Activated T-helper 17 cell treated with anti-CD3 and anti-CD28 coated beads, Interleukin-2, amount 50 U/mL, for 72 hours (primary cell): ENCODE measurements around the gene WNT5A. TPM values are rescaled to one million over a fixed set of nuclear protein-coding genes. Genes with fewer than 3 reads are reported as not detected.

Experiments used
- ATAC-seq: fragments of 150-1000 bp; cut with Tn5 transposase; replicated peaks from 2 replicates; pipeline ENCODE4 v1.10.0; 2021; ENCODE audit warnings: mild to moderate bottlenecking, moderate library complexity
- H3K27ac Mint-ChIP-seq: one replicate; pipeline ENCODE4 v1.8.0; 2022; ENCODE audit warnings: mixed read lengths
- H3K27me3 Mint-ChIP-seq: one replicate; pipeline ENCODE4 v1.8.0; 2022; ENCODE audit warnings: mixed read lengths
- H3K36me3 Mint-ChIP-seq: one replicate; pipeline ENCODE4 v1.8.0; 2022; ENCODE audit warnings: low read depth, mild to moderate bottlenecking, mixed read lengths
- H3K4me1 Mint-ChIP-seq: one replicate; pipeline ENCODE4 v1.8.0; 2022; ENCODE audit warnings: mixed read lengths
- H3K4me3 Mint-ChIP-seq: one replicate; pipeline ENCODE4 v1.8.0; 2022; ENCODE audit warnings: mild to moderate bottlenecking, mixed read lengths
- H3K9me3 Mint-ChIP-seq: one replicate; pipeline ENCODE4 v1.8.0; 2022; ENCODE audit warnings: mixed read lengths
- total RNA-seq, 2 donors: library from RNA; stranded (reverse); gene quantifications; one replicate each; pipeline ENCODE4 v1.2.3, GENCODE V29; 2022

WNT5A gene
- total RNA-seq, 2 donors from 2014 or later: not detected

- H3K27me3 Mint-ChIP-seq: peaks cover 3% of the 10 kb centered on the region
- no peaks in the 10 kb centered on the region for H3K36me3 Mint-ChIP-seq
- no peak overlapping the region for H3K27ac Mint-ChIP-seq
- ATAC-seq: no peak
- H3K4me3 Mint-ChIP-seq: no peak overlapping the region
- peaks cover 9% of the 10 kb centered on the region for H3K9me3 Mint-ChIP-seq
- H3K4me1 Mint-ChIP-seq: no peaks in the 10 kb centered on the region
These were observed 28.8 kb downstream of the WNT5A start for GRCh38 chr3:55458181-55458790.

GRCh38 chr3:55455915-55456314, 31.2 kb downstream of the WNT5A start:
- Mint-ChIP-seq H3K27me3 (peaks cover 2% of the 10 kb centered on the region), H3K9me3 (peaks cover 3% of the 10 kb centered on the region)
- ATAC-seq: no peak

GRCh38 chr3:55454611-55455010, 32.5 kb downstream of the WNT5A start:
- Mint-ChIP-seq H3K4me3 (no peak overlapping the region), H3K4me1 (no peaks in the 10 kb centered on the region), H3K9me3 (no peaks in the 10 kb centered on the region), H3K27ac (no peak overlapping the region), H3K36me3 (no peaks in the 10 kb centered on the region), H3K27me3 (peaks cover 4% of the 10 kb centered on the region)
- no peak for ATAC-seq

More at GRCh38 chr3:55455915-55456314, 31.2 kb downstream of the WNT5A start:
- H3K4me1 Mint-ChIP-seq: no peaks in the 10 kb centered on the region
- H3K27ac Mint-ChIP-seq: no peak overlapping the region
- no peak overlapping the region for H3K4me3 Mint-ChIP-seq
- H3K36me3 Mint-ChIP-seq: no peaks in the 10 kb centered on the region

- H3K9me3 Mint-ChIP-seq: no peaks in the 10 kb centered on the region
- H3K4me1 Mint-ChIP-seq: no peaks in the 10 kb centered on the region
- H3K4me3 Mint-ChIP-seq: no peak overlapping the region
- peaks cover 4% of the 10 kb centered on the region for H3K27me3 Mint-ChIP-seq
- no peak for ATAC-seq
- H3K36me3 Mint-ChIP-seq: no peaks in the 10 kb centered on the region
- no peak overlapping the region for H3K27ac Mint-ChIP-seq
These were observed 33.1 kb downstream of the WNT5A start for GRCh38 chr3:55453886-55454496.

- Mint-ChIP-seq H3K36me3 (no peaks in the 10 kb centered on the region), H3K27me3 (peaks cover 4% of the 10 kb centered on the region), H3K27ac (no peak overlapping the region), H3K4me3 (no peak overlapping the region), H3K9me3 (no peaks in the 10 kb centered on the region), H3K4me1 (no peaks in the 10 kb centered on the region)
- no peak for ATAC-seq
These were observed 34.2 kb downstream of the WNT5A start for GRCh38 chr3:55452886-55453285.

- H3K9me3 Mint-ChIP-seq: no peaks in the 10 kb centered on the region
- H3K27me3 Mint-ChIP-seq: peaks cover 4% of the 10 kb centered on the region
- no peaks in the 10 kb centered on the region for H3K4me1 Mint-ChIP-seq
- ATAC-seq: no peak
- no peaks in the 10 kb centered on the region for H3K36me3 Mint-ChIP-seq
- no peak overlapping the region for H3K27ac Mint-ChIP-seq
- no peak overlapping the region for H3K4me3 Mint-ChIP-seq
These were observed 37.6 kb downstream of the WNT5A start for GRCh38 chr3:55449527-55449926.

- Mint-ChIP-seq H3K36me3 (no peaks in the 10 kb centered on the region), H3K27me3 (peaks cover 4% of the 10 kb centered on the region), H3K9me3 (no peaks in the 10 kb centered on the region), H3K4me1 (no peaks in the 10 kb centered on the region), H3K4me3 (no peak overlapping the region), H3K27ac (no peak overlapping the region)
- ATAC-seq: no peak
These were observed 40.3 kb downstream of the WNT5A start for GRCh38 chr3:55446850-55447249.

- Mint-ChIP-seq H3K9me3 (no peaks in the 10 kb centered on the region), H3K4me3 (no peak overlapping the region), H3K36me3 (no peaks in the 10 kb centered on the region), H3K27me3 (no peaks in the 10 kb centered on the region), H3K27ac (no peak overlapping the region), H3K4me1 (no peaks in the 10 kb centered on the region)
- no peak for ATAC-seq
These were observed 41.6 kb downstream of the WNT5A start for GRCh38 chr3:55445551-55445950.

- no peak for ATAC-seq
- H3K4me3 Mint-ChIP-seq: no peak overlapping the region
- no peaks in the 10 kb centered on the region for H3K36me3 Mint-ChIP-seq
- no peak overlapping the region for H3K27ac Mint-ChIP-seq
- H3K27me3 Mint-ChIP-seq: no peaks in the 10 kb centered on the region
- H3K4me1 Mint-ChIP-seq: no peaks in the 10 kb centered on the region
- no peaks in the 10 kb centered on the region for H3K9me3 Mint-ChIP-seq
These were observed 43.8 kb downstream of the WNT5A start for GRCh38 chr3:55443346-55443745.

GRCh38 chr3:55442861-55443260, 44.2 kb downstream of the WNT5A start:
- no peaks in the 10 kb centered on the region for H3K36me3 Mint-ChIP-seq
- H3K9me3 Mint-ChIP-seq: no peaks in the 10 kb centered on the region
- no peak for ATAC-seq
- H3K27ac Mint-ChIP-seq: no peak overlapping the region
- H3K4me3 Mint-ChIP-seq: no peak overlapping the region
- H3K27me3 Mint-ChIP-seq: no peaks in the 10 kb centered on the region
- no peaks in the 10 kb centered on the region for H3K4me1 Mint-ChIP-seq

GRCh38 chr3:55441499-55441898, 45.6 kb downstream of the WNT5A start:
- ATAC-seq: no peak
- H3K36me3 Mint-ChIP-seq: no peaks in the 10 kb centered on the region
- no peak overlapping the region for H3K27ac Mint-ChIP-seq
- H3K27me3 Mint-ChIP-seq: no peaks in the 10 kb centered on the region
- H3K4me1 Mint-ChIP-seq: no peaks in the 10 kb centered on the region
- H3K9me3 Mint-ChIP-seq: no peaks in the 10 kb centered on the region
- no peak overlapping the region for H3K4me3 Mint-ChIP-seq

- no peak for ATAC-seq
- H3K4me1 Mint-ChIP-seq: no peaks in the 10 kb centered on the region
- no peaks in the 10 kb centered on the region for H3K27me3 Mint-ChIP-seq
- no peak overlapping the region for H3K4me3 Mint-ChIP-seq
- no peaks in the 10 kb centered on the region for H3K9me3 Mint-ChIP-seq
- H3K36me3 Mint-ChIP-seq: no peaks in the 10 kb centered on the region
- no peak overlapping the region for H3K27ac Mint-ChIP-seq
These were observed 46.9 kb downstream of the WNT5A start for GRCh38 chr3:55440104-55440708.

- Mint-ChIP-seq H3K9me3 (no peaks in the 10 kb centered on the region), H3K27ac (no peak overlapping the region), H3K36me3 (no peaks in the 10 kb centered on the region), H3K4me1 (no peaks in the 10 kb centered on the region), H3K27me3 (no peaks in the 10 kb centered on the region), H3K4me3 (no peak overlapping the region)
- no peak for ATAC-seq
These were observed 47.4 kb downstream of the WNT5A start for GRCh38 chr3:55439657-55440056.

- Mint-ChIP-seq H3K27ac (no peak overlapping the region), H3K36me3 (no peaks in the 10 kb centered on the region), H3K9me3 (no peaks in the 10 kb centered on the region), H3K4me1 (no peaks in the 10 kb centered on the region), H3K4me3 (no peak overlapping the region), H3K27me3 (no peaks in the 10 kb centered on the region)
- no peak for ATAC-seq
These were observed 50.5 kb downstream of the WNT5A start for GRCh38 chr3:55436644-55437043.

GRCh38 chr3:55435491-55435890, 51.6 kb downstream of the WNT5A start:
- Mint-ChIP-seq H3K27ac (no peak overlapping the region), H3K9me3 (no peaks in the 10 kb centered on the region), H3K27me3 (no peaks in the 10 kb centered on the region), H3K4me3 (no peak overlapping the region), H3K36me3 (no peaks in the 10 kb centered on the region), H3K4me1 (no peaks in the 10 kb centered on the region)
- no peak for ATAC-seq
